GM12892 (cell line): ENCODE results near the gene VPS35L.

Experiments
- POLR2A ChIP-seq: IDR thresholded peaks from 2 replicates; pipeline ENCODE4 v1.6.1; 2011; ENCODE audit warnings: low read depth, low read length, control low read depth
- POLR2AphosphoS5 ChIP-seq: IDR thresholded peaks from 2 replicates; pipeline ENCODE4 v1.6.1; 2011; ENCODE audit warnings: low read depth, low read length, control low read depth
- TAF1 ChIP-seq: IDR thresholded peaks from 2 replicates; pipeline ENCODE4 v1.6.1; 2011; ENCODE audit warnings: low read depth, mild to moderate bottlenecking, control low read depth, low read length, borderline replicate concordance

GRCh38 chr16:19540241-19540970, 15.1 kb upstream of the VPS35L start:
- TF ChIP-seq POLR2A (no peak), POLR2AphosphoS5 (no peak), TAF1 (no peak)
